Stimulated activated CD8-positive, alpha-beta memory T cell treated with anti-CD3 and anti-CD28 coated beads, Interleukin-4, amount 100 ng/mL, for 24 hours (primary cell): Measurements from ENCODE around the gene SLC6A19.

Experiments
- DNase-seq: peaks from one replicate; pipeline ENCODE4 v3.0.0-alpha.2; 2020; ENCODE audit warnings: low read depth

The SLC6A19 gene

DNA sequence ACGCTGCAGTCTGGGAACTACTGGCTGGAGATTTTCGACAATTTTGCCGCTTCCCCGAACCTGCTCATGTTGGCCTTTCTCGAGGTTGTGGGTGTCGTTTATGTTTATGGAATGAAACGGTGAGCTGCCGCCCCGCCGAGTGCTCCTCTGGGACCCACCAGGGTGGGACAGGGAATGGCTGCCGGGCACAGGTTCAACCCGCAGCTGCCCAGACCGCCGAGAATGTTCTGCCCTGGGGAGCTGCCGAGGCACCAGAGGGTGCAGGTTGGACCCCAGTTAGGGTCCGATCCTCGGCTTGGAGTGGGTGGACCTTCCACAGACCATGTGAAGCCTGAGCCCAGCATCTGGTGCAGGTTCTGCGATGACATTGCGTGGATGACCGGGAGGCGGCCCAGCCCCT lies 42.9 kb downstream of the SLC6A19 start:
- no peak for DNase-seq

DNA sequence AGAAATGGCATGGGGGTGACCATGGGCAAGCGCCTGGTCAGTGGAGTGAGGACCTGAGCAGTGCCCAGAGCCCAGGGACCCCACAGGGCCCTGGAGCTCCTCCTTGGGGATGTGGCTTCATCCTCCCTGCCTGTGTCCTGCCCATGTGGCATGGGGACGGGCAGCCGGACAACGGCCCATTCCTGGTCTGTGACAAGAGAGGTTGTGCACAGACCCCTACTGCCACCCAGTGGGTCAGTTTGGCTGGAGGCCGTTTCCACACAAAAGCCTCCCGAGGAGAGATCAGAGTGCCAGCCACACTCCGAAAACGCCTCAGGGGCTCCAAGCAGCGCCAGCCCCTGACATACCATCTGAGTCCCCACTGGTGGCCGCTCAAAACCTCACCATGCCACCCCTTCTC lies 43.6 kb downstream of the SLC6A19 start:
- no peak for DNase-seq

DNA sequence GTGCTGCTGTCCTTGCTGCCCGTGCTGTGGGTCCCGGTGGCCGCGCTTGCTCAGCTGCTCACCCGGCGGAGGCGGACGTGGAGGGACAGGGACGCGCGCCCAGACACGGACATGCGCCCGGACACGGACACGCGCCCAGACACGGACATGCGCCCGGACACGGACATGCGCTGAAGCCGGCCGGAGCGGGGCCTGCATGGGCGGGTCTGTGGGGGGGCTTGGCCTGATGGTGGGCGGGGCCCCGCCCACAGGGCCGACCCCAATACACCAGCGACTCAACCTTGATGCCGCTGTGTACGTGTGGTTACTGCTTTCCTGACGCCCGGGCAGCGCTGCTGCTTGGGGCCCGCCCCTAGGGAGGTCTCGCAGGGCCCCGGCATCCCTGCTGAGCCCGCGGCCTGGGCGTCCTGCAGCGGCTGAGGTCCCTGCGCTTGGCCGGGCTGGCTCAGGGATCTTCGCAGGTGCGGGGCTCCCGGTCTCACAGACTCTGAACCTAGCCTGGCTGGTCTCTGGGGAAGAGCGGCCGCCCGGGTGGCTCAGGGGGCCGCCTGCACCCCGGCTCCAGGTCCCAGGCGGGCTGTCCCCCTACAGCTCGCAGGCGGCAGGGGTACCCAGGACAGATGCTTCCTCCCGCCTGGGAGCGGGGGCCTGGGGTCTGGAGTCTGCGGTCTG lies 44.6 kb downstream of the SLC6A19 start:
- no peak for DNase-seq

DNA sequence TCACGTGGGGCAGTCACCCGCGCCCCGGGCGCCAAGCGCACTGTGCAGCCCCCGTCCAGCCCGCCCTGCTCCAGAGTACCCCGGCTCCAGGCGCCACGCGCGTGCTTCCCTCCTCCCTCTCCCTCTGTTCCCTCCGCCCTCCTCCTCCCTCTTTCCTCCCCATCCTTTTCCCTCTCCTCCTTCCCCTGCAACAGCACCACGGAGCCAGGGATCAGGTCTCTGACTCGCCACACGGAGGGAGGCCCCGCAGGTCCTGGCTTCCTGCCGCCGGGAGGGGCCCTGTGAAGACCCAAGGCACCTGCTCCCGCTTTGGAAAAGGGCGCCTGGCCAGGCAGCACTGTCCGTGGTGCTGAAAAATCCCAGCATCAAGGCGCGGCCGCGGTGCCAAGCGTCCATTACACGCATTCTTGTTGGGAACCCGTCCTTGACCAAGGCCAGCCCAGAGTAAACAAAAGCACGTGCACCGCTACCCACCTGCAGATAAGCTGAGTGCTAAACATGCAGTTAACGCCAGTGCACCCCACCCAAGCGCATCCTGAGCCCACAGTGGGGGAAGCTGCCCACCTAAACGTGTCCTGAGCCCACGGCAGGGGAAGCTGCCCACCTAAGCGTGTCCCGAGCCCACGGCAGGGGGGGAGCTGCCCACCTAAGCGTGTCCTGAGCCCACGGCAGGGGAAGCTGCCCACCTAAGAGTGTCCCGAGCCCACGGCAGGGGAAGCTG lies 45.5 kb downstream of the SLC6A19 start:
- DNase-seq, result no peak

DNA sequence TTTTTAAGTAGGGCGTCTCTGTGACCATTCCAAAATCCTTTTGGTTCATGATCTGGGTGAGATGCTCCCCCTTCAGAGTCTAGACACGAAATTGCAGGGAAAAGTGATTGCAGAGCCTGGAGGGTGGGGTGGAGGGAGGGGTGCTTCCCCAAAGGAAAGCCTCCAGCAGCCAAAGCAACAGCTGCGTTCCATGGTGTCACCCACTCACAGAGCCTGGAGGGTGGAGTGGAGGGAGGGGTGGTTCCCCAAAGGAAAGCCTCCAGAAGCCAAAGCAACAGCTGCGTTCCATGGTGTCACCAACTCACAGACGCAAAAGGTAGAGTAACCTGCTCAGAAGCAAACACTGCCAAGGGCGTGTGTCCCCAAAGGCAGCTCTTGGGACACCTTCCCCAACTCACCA lies 46.4 kb downstream of the SLC6A19 start:
- DNase-seq, result no peak

- no peak for DNase-seq
These were observed 48.2 kb downstream of the SLC6A19 start for GRCh38 chr5:1249366-1250280.

GRCh38 chr5:1251678-1252580 lies 50.5 kb downstream of the SLC6A19 start:
- no peak for DNase-seq

- DNase-seq, result no peak
These were observed 51.3 kb downstream of the SLC6A19 start for GRCh38 chr5:1252681-1253080.

- no peak for DNase-seq
These were observed 52.2 kb downstream of the SLC6A19 start for GRCh38 chr5:1253456-1254105.

DNA sequence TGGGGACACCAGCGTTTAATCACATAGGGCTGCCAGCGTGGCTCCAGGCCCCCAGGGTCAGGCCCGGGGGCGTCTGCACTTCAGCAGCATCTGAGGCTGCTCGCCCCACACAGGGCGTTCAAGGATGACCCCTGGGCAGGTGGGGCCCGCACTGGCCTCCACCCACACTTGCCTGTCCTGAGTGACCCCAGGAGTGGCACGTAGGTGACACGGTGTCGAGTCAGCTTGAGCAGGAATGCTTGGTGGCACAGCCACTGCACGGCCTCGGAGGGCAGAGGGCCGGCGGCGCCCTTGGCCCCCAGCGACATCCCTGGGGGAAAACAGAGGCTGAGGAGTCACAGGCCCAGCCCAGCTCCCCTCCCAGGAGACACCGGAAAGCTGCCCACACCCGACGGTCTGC lies 52.8 kb downstream of the SLC6A19 start:
- DNase-seq, result no peak

- no peak for DNase-seq
These were observed 53.7 kb downstream of the SLC6A19 start for GRCh38 chr5:1255081-1255561.

DNA sequence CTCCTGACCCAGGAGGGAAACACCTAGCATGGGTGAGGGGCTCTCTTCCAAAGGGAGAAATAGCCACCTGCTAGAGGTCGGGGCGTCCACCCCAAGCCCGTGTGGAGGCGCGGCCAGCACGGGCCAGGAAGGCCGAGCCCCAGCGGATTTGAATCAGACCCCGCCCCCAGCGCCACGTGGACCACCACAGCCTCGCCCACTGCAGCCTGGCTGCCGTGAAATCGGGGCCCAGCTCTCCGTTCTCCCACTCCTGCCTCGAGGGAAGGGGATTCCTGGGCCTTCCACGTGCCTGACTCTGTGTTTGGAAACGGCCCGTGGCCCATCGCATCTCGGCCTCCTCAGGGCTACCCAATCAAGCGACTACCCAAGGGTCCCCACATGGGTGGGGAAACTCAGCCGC lies 55.4 kb downstream of the SLC6A19 start:
- no peak for DNase-seq

DNA sequence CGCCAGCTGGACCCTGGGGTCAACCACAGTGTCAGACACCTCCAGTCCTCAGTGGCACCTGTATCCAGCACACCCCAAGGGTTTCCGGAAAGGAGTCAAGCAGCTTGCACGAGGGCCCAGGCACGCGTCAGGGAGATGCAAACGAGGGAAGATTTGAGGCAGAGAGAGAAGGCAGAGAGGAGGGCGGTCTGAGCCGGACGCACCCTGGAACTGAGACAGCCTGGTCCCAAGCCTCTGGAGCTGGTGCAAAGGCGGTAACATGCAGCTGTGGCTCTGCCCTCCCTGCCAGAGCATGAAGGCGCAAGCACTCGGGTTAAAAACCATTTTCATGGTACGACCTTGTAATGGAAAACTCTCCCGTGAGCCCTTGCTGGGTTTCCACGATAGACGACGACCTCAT lies 56.0 kb downstream of the SLC6A19 start:
- no peak for DNase-seq

GRCh38 chr5:1257841-1258240 lies 56.4 kb downstream of the SLC6A19 start:
- DNase-seq, result no peak

GRCh38 chr5:1259806-1260480 lies 58.5 kb downstream of the SLC6A19 start:
- DNase-seq, result no peak

- no peak for DNase-seq
These were observed 60.2 kb downstream of the SLC6A19 start for GRCh38 chr5:1261643-1262042.

DNA sequence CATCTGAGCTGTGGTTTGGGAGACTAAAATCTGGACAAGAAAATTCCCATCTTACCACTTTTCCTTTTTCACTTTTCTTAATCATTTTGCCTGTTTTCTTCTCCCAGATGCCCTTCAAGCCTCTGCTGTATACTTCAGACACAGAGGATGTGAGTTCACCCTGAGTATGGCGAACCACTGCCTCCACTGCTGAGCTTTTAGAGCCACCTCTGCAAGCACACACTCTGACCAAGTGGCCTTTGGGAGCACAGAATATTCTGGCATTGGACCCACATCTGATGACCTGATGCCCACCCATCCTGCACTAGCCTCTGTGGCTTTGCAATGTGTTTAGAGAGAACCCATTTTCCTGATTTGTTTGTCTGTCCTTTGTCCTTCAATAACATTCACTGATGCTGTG lies 61.0 kb downstream of the SLC6A19 start:
- no peak for DNase-seq

- no peak for DNase-seq
These were observed 62.8 kb downstream of the SLC6A19 start for GRCh38 chr5:1264211-1264610.

DNA sequence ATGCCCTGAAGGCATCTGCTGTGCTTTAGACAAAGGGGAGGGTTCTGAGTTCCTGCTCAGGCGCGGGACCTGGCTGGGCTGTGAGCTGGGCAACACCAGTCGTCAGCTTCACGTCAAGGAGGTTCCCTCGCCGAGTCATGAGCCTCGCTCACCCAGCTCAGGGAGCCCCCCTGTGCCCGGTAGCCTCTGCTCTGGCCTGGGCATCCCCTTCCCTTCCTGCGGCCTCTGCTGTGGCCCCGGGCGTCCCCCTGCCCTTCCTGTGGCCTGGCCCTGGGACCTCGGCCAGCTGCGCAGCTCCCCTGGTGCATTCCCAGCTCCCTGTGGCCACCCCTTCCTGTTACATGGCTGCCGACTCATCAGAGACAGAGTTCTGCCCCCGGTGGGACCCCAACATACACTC lies 63.6 kb downstream of the SLC6A19 start:
- no peak for DNase-seq
